Parathyroid adenoma (tissue), 2 donors: ENCODE measurements around the gene TRABD2B.

Experiments
- H2AFZ ChIP-seq: fragments of 300-600 bp; sonication (generic); one replicate; pipeline ENCODE4 v1.7.0; 2017; ENCODE audit warnings: antibody characterized with exemption, mild to moderate bottlenecking
- H3K27ac ChIP-seq: fragments of 300-600 bp; sonication (generic); one replicate; pipeline ENCODE4 v1.7.0; 2017
- H3K27me3 ChIP-seq: fragments of 300-600 bp; sonication (generic); one replicate; pipeline ENCODE4 v1.7.0; 2017; ENCODE audit warnings: low read length; ENCODE audit not compliant: control insufficient read depth, insufficient read depth
- H3K36me3 ChIP-seq: fragments of 300-600 bp; sonication (generic); one replicate; pipeline ENCODE4 v1.7.0; 2017; ENCODE audit warnings: low read length; ENCODE audit not compliant: control insufficient read depth, insufficient read depth
- H3K4me1 ChIP-seq: fragments of 300-600 bp; sonication (generic); one replicate; pipeline ENCODE4 v1.7.0; 2017; ENCODE audit warnings: control low read depth
- H3K4me2 ChIP-seq: fragments of 300-600 bp; sonication (generic); one replicate; pipeline ENCODE4 v1.7.0; 2017; ENCODE audit warnings: low read length
- H3K4me3 ChIP-seq: fragments of 300-600 bp; sonication (generic); one replicate; pipeline ENCODE4 v1.7.0; 2017; ENCODE audit warnings: low read depth, low read length
- H3K79me2 ChIP-seq: fragments of 300-600 bp; sonication (generic); one replicate; pipeline ENCODE4 v1.7.0; 2017; ENCODE audit warnings: control low read depth
- H3K9ac ChIP-seq: fragments of 300-600 bp; sonication (generic); one replicate; pipeline ENCODE4 v1.7.0; 2017; ENCODE audit warnings: mild to moderate bottlenecking
- H3K9me3 ChIP-seq: fragments of 300-600 bp; sonication (generic); one replicate; pipeline ENCODE4 v1.7.0; 2017; ENCODE audit warnings: low read length; ENCODE audit not compliant: control insufficient read depth
- CTCF ChIP-seq: fragments of 300-600 bp; sonication (generic); IDR thresholded peaks from one replicate; pipeline ENCODE4 v1.7.0; 2017; ENCODE audit warnings: antibody characterized with exemption, mild to moderate bottlenecking
- donor health status: primary hyperparathyroidism.

TRABD2B gene

GRCh38 chr1:48006264-48006663 is 9.1 kb upstream of the TRABD2B start:
- TF ChIP-seq CTCF, result no peak
- Histone ChIP-seq H3K9ac (no peak overlapping the region), H2AFZ (no peak overlapping the region), H3K4me3 (no peak overlapping the region), H3K27ac (no peak overlapping the region), H3K9me3 (no peaks in the 10 kb centered on the region), H3K27me3 (no peaks in the 10 kb centered on the region), H3K36me3 (no peaks in the 10 kb centered on the region), H3K4me1 (no peaks in the 10 kb centered on the region), H3K79me2 (no peaks in the 10 kb centered on the region), H3K4me2 (no peak overlapping the region)

GRCh38 chr1:48005253-48006117 is 8.3 kb upstream of the TRABD2B start:
- Histone ChIP-seq H3K4me1 (no peaks in the 10 kb centered on the region), H3K9me3 (no peaks in the 10 kb centered on the region), H3K4me3 (no peak overlapping the region), H3K36me3 (no peaks in the 10 kb centered on the region), H2AFZ (no peak overlapping the region), H3K9ac (no peak overlapping the region), H3K4me2 (no peak overlapping the region), H3K79me2 (no peaks in the 10 kb centered on the region), H3K27ac (no peak overlapping the region), H3K27me3 (no peaks in the 10 kb centered on the region)
- no peak for TF ChIP-seq CTCF

- no peak overlapping the region for H2AFZ ChIP-seq
- no peaks in the 10 kb centered on the region for H3K4me1 ChIP-seq
- TF ChIP-seq CTCF, result no peak
- H3K27me3 ChIP-seq, result no peaks in the 10 kb centered on the region
- no peaks in the 10 kb centered on the region for H3K79me2 ChIP-seq
- H3K4me2 ChIP-seq, result no peak overlapping the region
- H3K27ac ChIP-seq, result no peak overlapping the region
- H3K9me3 ChIP-seq, result no peaks in the 10 kb centered on the region
- H3K36me3 ChIP-seq, result no peaks in the 10 kb centered on the region
- H3K9ac ChIP-seq, result no peak overlapping the region
- no peak overlapping the region for H3K4me3 ChIP-seq
These were observed 6.8 kb upstream of the TRABD2B start for GRCh38 chr1:48003741-48004531.

GRCh38 chr1:48002142-48002541 is 5.0 kb upstream of the TRABD2B start:
- no peak for TF ChIP-seq CTCF
- H3K4me1 ChIP-seq, result no peaks in the 10 kb centered on the region
- no peak overlapping the region for H3K27ac ChIP-seq
- no peaks in the 10 kb centered on the region for H3K36me3 ChIP-seq
- no peak overlapping the region for H2AFZ ChIP-seq
- no peaks in the 10 kb centered on the region for H3K79me2 ChIP-seq
- no peak overlapping the region for H3K9ac ChIP-seq
- H3K4me3 ChIP-seq, result no peak overlapping the region
- no peaks in the 10 kb centered on the region for H3K9me3 ChIP-seq
- peaks cover 3% of the 10 kb centered on the region for H3K27me3 ChIP-seq
- H3K4me2 ChIP-seq, result no peak overlapping the region
